Effector CD8-positive, alpha-beta T cell (primary cell): ENCODE measurements around the gene IL1RL2.

Experiments
- DNase-seq: peaks from one replicate; lab custom pipeline; 2025; lab: John Stamatoyannopoulos, UW

IL1RL2 gene

GRCh38 chr2:102158011-102158755, 28.6 kb upstream of the IL1RL2 start:
- no peak for DNase-seq

GRCh38 chr2:102159295-102159694, 27.5 kb upstream of the IL1RL2 start:
- DNase-seq: no peak

- no peak for DNase-seq
These were observed 20.5 kb upstream of the IL1RL2 start for GRCh38 chr2:102166189-102166845.

GRCh38 chr2:102168026-102168771, 18.6 kb upstream of the IL1RL2 start:
- no peak for DNase-seq

- no peak for DNase-seq
These were observed 14.9 kb upstream of the IL1RL2 start for GRCh38 chr2:102171946-102172345.

GRCh38 chr2:102172745-102173144, 14.1 kb upstream of the IL1RL2 start:
- DNase-seq: no peak

- no peak for DNase-seq
These were observed 10.7 kb upstream of the IL1RL2 start for GRCh38 chr2:102176172-102176571.

GRCh38 chr2:102177814-102178478, 8.9 kb upstream of the IL1RL2 start:
- DNase-seq: no peak

- no peak for DNase-seq
These were observed 7.8 kb upstream of the IL1RL2 start for GRCh38 chr2:102179061-102179460.

- no peak for DNase-seq
These were observed 6.8 kb upstream of the IL1RL2 start for GRCh38 chr2:102179788-102180686.

- DNase-seq: no peak
These were observed 6.2 kb upstream of the IL1RL2 start for GRCh38 chr2:102180687-102180999.

- DNase-seq: no peak
These were observed 5.4 kb upstream of the IL1RL2 start for GRCh38 chr2:102181376-102181775.

- DNase-seq: no peak
These were observed 4.7 kb upstream of the IL1RL2 start for GRCh38 chr2:102181919-102182635.

GRCh38 chr2:102184018-102184417, 2.8 kb upstream of the IL1RL2 start:
- DNase-seq: no peak

GRCh38 chr2:102184568-102184967, 2.3 kb upstream of the IL1RL2 start:
- DNase-seq: no peak

- no peak for DNase-seq
These were observed 1.5 kb upstream of the IL1RL2 start for GRCh38 chr2:102185347-102185746.

- no peak for DNase-seq
These were observed 800 bp downstream of the IL1RL2 start for GRCh38 chr2:102187496-102188150.

- DNase-seq: no peak
These were observed 3.7 kb downstream of the IL1RL2 start for GRCh38 chr2:102190430-102191107.

GRCh38 chr2:102191501-102191900, 4.7 kb downstream of the IL1RL2 start:
- DNase-seq: no peak

- no peak for DNase-seq
These were observed 6.3 kb downstream of the IL1RL2 start for GRCh38 chr2:102193074-102193473.
